Fibroblast of gingiva (primary cell): ENCODE data around the gene CRCP.
A peak's percentile ranks its signal among the peaks of the same experiment; 100 is the strongest.
"Not testable (repeated sequence)": the region's sequence is repeated elsewhere in the genome, so short reads cannot be mapped to it uniquely, and the experiment has no call there.

ENCODE experiments used
- DNase-seq: peaks from one replicate; pipeline ENCODE4 v3.0.0-alpha.2; 2011; ENCODE audit warnings: low read depth

The CRCP gene

DNA sequence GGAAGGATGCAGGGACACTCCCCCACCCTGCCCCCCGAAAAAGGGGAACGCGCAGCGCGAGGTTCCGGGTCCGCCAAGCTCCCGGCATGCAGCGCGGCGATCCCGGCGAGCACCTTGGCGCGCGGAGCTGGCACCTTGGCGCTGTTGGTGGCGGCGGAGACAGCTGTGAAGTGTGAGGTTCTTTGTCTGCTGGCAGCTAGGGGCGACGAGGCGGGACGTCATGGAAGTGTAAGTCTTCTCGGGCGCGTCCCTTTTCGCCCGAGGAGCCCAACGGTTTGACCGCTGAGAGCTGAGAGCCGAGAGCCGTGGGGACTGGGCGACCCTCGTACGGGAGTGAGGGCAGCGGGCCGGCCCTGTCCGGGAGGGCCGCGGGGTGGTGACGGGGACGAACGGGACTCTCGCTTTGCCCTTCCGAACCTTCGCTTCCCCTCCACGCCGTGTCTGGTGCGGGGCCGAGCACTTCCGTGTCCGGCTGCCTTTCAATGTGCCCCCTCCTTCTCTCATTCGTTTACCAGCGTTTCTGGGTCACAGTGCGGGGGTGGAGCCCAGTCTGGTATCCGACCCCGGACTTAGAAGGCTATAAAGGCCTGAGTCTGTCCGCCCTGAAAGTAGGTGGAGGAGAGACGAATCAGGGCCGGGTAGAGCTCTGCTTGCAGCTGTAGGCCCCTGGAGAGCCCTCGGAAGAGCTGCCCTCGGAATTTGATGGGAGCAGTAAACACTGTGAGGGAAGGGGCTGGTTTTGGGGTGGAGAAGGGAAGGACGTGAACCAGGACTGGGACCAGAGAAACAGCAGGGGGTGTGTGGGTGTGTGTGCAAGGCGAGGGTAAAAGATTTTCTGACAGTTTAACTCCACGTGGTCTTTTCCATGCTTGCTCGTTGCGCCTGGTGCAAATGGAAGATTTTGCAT is at the start of gene CRCP:
CRCP (plus strand) TSS at position 105 of the 907 bp plus-strand sequence; CDS start at position 221, 116 bp downstream.
- DNase-seq: peak; percentile 78

DNA sequence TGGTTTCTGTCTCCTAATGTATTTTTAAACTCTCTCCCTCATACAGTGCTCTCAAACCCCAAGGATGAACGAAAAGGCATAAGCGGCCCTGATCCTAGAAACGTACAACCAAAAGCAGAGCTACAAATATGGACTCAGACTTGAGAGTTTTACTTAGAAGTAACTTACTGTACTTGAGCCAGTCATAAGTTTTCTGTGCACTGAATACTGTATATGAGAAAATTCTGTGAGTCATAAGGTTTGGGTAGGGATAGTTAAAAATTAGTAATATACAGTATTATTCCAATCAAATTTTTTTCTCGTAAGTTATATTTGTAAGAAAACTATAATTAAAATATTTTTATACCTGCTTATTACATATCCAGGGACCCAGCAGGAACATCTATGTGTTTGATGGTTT is 44.9 kb upstream of the CRCP start:
- no peak for DNase-seq

DNA sequence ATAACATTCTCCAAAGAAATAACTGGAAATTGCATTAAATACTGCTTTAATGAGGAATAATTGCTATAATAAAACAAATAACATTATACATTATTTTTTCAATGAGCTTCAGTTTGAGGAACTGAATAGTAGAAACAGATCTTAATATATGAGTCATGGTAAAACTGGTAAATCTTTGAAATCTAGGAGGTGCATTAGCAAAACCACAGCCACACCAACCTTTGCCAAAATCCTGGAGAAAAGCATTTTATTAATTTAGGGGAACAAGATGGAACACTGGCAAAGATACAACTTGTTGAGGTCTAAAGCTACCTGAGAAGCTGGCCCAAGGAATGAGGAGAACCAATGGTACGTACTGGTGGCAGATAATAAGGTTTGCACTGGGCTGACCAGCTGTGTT is 44.4 kb upstream of the CRCP start:
- DNase-seq: no peak

DNA sequence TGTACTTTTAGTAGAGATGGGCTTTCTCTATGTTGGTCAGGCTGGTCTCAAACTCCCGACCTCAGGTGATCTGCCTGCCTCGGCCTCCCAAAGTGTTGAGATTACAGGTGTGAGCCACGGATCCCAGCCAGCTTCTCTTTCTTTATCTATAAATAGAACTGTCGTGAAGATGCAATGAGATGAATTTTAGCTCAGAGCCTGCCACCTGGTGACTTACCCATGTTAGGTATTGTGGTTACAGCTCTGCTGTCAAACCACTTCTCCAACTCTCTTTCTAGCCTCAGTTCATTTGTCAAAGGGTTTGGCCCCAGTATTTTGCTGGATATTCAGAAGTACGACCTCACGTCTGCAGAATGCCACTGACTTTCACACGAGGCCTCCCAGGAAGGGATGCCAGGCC is 42.4 kb upstream of the CRCP start:
- not testable (repeated sequence) for DNase-seq

DNA sequence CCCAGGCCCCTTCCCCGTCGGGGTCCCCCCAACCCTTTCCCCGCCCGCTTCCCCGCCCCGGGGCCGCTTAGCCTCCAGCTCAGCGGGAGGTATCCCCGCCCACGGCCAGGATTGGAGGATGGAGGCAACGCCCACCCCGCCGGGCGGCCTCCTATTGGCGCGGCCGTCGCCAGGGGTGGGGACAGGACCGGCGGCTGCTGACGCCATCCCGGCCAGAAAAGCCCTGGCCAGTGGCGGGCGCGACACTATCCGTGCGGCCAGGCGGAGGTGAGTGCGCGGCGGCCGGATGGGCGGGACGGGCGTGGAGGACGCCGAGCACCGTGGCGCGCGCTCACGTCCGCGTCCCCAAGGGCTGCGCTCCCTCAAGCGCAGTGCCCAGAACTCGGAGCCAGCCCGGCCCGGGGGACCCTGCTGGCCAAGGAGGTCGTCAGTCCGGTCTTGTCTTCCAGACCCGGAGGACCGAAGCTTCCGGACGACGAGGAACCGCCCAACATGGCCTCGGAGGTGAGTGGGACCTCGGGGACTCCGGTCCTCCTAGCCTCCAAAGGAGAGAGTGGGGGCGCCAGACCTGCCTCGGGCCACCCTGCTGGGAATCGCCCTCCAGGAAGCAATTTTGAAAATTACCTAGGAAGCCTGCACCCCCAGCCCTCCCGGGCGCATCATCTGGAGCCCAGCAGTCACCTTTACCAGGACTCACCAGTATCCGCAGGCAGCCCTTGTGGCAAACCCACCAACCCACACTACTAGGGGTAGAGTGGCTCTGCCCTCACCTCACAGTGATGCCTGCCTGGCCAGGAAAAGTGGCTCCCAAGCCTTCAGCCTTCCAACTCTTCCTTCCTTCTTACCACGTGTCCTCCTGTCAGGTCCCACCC is 38.8 kb upstream of the CRCP start, which contains the start of gene ASL:
ASL (plus strand) TSS at position 230 of the 872 bp plus-strand sequence; CDS start at position 493, 263 bp downstream.
- DNase-seq: peak; percentile 89

DNA sequence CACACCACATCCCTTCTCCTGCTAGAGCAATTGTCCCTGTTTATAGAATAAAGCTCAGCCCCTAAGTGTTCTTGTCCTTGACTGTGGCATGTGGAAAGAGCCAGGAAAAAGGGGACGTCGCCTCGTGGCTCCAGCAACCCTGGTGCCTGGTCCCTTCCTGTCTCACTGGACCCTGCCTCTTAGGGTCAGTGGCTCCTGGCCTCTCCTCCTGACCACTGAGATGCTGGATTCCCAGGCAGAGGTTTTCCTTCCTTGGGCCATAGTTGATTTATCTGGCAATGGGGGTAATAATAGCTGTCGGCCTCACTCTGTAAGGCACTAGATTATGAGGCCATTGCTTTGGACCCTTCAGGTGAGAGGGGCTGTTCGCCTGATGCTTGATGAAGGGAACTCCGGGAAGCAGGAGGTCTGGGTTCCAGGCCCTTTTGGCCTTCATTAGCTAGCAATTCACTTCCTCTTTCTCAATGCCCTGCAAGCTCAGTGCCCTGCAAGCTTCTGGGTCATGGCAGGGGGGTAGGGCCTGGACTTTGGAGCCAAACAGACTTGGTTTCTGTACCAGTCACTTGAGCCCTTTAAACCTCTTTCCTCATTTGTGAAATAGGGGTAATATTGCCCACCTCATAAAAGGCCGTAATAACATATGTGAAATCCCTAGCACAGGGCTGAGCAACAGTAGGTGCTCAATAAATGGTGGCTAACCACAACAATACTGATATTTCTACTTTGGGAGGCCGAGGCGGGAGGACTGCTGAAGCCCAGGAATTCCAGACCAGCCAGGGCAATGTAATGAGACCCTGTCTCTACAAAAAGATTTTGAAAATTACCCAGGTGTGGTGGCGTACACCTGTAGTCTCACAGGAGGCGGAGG is 38.0 kb upstream of the CRCP start:
- no peak for DNase-seq

DNA sequence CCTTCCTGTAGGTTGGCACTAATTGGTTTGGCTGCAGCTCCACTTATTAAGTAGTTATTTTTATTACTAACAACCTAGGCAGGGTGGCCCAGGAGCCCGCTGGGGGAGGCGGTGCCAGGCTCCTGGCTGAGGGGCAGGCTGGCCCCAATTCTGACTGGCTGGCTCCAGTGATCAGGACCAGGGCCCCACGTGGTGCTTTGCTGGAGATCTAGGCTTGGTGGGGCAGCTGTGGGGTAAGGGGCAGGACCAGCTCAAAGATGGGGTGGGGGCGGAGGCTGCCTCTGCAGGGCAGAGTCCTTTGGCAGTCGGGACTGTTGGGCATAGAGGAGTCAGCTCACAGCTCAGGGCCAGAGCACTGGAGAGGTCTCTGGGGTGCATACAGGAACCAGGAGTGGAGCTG is 36.6 kb upstream of the CRCP start:
- DNase-seq: no peak

DNA sequence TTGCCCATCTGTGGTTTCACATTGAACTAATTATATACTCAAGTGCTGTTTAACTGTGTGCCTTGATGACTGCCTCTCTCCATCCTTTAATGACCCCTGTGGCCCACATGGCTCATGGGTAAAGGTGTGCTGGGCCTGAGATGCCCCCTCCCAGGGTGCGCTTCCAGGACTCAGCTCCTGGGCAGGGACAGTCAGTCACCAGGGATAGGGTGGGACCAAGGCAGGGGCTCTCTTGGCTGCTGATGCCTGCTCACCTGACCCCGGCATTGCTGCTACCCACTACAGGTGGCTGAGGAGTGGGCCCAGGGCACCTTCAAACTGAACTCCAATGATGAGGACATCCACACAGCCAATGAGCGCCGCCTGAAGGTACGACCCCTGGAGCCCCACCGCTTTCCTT is 32.6 kb upstream of the CRCP start:
- DNase-seq: no peak

DNA sequence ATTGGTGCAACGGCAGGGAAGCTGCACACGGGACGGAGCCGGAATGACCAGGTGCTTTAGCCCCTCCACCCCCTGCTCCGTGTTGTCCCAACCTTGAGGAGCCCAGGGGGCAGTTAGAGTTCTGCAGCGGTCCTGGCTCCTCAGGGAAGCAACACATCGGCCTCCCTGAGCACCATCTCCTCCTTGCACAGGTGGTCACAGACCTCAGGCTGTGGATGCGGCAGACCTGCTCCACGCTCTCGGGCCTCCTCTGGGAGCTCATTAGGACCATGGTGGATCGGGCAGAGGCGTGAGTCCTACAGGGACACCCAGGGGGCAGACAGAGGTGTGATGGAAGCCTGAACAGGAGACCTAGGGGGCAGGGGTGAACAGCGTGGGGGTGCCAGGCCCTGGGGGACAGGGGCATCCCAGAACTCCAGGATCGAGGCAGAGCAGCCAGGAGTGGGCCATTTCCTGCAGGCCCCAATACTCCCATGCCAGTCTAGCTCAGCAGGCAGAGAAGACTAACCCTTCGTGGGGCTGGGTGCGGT is 31.7 kb upstream of the CRCP start:
- no peak for DNase-seq

DNA sequence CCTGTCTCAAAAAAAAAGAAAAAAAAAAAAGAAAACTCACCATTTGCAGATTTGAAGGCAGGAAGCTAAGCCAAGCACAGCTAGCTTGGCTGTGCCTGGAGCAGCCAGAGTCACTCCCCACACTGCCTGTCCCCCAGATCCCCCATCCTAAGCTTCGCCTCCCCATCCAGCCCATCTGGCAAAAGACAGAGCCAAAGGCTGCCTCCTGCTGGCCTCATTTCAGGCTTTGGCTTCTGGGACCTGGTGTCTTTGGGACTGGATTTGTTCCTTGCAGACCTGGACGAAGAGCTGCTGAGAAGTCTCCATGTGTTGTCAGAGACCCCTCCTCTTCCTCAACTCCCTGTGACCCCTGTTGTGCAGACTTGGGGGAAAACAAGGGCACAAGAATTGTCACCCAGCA is 31.0 kb upstream of the CRCP start:
- DNase-seq: no peak

DNA sequence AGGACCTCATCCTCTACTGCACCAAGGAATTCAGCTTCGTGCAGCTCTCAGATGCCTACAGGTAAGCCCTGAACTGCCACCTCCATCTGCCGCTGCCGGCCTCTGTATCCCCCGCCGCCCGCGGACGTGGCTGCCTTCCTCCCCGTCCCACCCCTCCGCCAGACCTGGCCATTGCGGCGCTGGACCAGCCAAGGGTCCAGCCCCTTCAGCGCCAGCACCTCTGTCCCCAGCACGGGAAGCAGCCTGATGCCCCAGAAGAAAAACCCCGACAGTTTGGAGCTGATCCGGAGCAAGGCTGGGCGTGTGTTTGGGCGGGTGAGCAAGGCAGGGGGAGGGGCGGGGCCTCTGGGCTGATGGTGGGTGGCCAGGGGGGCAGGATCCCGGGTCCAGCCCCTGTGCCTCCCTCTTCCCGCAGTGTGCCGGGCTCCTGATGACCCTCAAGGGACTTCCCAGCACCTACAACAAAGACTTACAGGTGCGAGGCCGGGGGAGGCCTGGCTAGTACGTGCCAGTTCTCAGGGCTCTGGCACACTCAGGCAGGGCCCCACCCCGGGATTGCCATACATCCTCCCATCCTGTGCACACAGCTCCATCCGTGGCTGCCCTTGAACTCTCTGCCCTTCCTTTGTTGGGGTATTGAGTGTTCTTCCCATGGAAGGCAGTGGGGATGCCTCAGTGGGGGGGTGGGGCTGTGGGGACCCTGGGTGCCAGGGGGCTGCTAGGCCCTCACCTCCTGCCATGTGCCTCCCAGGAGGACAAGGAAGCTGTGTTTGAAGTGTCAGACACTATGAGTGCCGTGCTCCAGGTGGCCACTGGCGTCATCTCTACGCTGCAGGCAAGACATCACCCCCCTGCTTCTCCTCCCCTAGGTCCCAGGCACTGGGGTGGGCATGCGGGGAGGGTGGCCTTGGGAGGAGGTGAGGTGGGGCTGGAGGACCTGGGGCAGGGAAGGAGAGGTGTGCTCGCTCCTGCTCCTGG is 25.5 kb upstream of the CRCP start:
- DNase-seq: no peak

DNA sequence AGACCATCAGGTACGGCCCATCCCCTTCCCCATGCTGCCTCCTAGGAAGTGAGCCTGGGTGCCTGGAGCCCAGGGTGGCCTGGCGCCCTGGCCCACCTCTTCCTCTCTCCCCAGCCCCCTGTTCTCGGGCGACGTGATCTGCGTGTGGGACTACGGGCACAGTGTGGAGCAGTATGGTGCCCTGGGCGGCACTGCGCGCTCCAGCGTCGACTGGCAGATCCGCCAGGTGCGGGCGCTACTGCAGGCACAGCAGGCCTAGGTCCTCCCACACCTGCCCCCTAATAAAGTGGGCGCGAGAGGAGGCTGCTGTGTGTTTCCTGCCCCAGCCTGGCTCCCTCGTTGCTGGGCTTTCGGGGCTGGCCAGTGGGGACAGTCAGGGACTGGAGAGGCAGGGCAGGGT is 22.0 kb upstream of the CRCP start:
- DNase-seq: no peak

DNA sequence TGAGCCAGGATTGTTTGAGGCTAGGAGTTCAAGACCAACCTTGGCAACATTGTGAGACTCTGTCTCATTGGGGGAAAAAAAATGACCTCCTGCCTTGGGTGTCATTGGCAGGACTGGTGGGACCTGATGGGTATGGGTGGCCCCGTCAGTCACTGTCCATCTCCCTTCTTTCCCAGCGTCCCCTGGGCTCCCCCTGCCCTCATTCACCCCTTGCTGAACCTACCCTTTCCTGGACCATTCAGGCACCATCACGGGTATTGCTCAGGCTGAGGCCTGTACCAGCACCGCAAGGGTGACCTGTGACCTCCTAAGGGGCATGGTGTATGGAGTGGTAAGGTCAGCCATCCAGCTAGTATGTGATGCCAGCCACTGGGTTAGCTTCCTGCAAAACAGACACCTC is 19.6 kb upstream of the CRCP start:
- no peak for DNase-seq

DNA sequence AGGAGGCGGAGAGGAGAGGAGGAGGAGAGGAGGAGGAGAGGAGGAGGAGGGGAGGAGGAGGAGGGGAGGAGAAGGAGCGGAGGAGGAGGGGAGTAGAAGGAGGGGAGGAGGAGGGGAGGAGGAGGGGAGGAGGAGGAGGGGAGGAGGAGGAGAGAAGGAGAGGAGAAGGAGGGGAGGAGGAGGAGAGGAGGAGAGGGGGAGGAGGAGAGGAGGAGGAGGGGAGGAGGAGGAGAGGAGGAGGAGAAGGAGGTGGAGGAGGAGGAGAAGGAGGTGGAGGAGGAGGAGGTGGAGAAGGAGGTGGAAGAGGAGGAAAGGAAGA is 15.5 kb upstream of the CRCP start:
- peak; percentile 60 for DNase-seq

DNA sequence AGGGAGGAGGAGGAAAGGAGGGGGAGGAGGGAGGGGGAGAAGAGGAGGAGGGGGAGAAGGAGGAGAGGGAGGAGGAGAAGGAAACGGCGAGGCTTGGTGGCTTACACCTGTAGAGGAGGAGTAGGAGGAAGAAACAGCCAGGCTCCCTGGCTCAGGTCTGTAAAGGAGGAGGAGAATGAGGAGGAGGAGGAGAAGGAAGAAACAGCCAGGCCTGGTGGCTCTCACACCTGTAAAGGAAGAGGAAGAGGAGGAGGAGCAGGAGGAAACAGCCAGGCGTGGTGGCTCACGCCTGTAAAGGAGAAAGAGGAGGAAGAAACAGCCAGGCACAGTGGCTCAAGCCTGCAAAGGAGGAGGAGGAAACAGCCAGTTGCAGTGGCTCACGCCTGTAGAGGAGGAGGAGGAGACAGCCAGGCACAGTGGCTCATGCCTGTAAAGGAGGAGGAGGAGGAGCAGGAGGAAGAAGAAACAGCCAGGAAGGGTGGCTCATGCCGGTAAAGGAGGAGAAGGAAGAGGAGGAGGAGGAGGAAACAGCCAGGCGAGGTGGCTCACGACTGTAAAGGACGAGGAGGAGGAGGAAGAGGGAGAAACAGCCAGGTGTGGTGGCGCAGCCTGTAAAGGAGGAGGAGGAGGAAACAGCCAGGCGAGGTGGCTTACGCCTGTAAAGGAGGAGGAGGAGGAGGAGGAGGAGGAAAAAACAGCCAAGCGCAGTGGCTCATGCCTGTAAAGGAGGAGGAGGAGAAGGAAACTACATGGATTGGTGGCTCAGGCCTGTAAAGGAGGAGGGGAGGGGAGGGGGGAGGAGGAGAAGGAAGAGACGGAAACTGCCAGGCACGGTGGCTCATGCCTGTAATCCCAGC is 14.9 kb upstream of the CRCP start:
- DNase-seq: peak; percentile 90

DNA sequence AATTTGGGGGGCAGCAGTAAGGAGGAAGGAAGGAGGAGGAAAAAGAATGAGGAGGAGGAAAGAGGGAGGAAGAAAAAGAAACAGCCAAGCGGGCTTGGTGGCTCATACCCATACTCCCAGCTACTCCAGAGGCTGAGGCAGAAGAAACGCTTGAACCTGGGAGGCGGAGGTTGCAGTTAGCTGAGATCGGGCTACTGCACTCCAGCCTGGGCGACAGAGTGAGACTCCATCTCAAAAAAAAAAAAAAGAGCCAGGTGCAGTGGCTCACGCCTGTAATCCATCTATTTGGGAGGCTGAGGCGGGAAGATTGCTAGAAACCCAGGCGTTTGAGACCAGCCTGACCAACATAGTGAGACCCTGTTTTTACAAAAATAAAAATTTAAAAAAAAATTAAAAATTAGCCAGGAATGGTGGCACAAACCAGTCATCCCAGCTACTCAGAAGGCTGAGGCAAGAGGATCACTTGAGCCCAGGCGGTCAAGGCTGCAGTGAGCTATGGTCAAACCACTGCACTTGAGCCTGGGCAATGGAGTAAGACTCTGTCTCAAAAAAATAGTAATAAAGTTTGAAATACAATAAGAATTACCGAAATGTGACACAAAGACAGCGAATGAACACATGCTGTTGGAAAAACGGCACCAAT is 14.1 kb upstream of the CRCP start:
- DNase-seq: no peak

DNA sequence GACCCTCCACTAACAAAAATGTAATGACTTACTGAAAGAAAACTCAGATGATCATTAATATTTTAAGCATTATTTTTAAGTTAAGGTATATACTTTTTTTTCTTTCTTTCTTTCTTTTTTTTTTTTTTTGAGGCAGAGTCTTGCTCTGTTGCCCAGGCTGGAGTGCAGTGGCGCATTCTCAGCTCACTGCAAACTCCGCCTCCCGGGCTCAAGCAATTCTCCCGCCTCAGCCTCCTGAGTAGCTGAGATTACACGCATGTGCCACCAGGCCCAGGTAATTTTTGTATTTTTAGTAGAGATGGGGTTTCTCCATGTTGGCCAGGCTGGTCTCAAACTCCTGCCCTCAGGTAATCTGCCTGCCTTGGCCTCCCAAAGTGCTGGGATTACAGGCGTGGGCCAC is 12.5 kb upstream of the CRCP start:
- not testable (repeated sequence) for DNase-seq

DNA sequence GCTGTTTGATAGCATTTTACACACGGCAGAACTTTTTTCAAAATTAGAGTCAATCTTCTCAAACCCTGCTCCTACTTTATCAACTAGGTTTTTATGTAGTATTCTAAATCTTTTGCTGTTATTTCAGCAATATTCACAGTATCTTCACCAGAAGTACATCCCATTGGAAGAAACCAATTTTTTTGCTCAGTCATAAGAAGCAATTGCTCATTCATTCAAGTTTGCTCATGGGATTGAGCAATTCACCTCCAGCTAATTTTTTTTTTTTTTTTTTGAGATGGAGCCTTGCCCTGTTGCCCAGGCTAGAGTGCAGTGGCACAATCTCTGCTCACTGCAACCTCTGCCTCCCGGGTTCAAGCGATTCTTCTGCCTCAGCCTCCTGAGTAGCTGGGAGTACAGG is 10.7 kb upstream of the CRCP start:
- DNase-seq: peak; percentile 69

DNA sequence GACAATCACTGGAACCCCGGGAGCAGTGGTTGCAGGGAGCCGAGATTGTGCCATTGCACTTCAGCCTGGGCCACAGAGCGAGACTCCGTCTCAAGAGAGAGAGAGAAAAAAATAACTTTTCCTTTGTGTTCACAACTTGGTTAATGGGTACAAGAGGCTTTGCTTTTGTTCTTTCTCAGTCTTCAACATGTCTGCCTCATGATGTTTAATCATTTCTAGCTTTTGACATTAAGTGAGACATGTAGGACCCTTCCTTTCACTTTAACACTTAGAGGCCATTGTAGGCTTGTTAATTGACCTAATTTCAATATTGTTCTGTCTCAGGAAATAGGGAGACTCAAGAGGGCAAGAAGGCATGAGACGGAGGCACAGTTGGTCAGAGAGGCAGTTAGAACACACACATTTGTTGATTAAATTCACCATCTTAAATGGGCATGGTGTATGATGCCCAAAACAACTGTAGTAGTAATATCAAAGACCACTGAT is 9.3 kb upstream of the CRCP start:
- DNase-seq: no peak
